Eye (tissue), 1 donor: ENCODE results near the gene EN2.
A peak's percentile ranks its signal among the peaks of the same experiment; 100 is the strongest.

Experiments
- DNase-seq: peaks from one replicate; pipeline ENCODE4 v3.0.0-alpha.2; 2015

The EN2 gene

DNA sequence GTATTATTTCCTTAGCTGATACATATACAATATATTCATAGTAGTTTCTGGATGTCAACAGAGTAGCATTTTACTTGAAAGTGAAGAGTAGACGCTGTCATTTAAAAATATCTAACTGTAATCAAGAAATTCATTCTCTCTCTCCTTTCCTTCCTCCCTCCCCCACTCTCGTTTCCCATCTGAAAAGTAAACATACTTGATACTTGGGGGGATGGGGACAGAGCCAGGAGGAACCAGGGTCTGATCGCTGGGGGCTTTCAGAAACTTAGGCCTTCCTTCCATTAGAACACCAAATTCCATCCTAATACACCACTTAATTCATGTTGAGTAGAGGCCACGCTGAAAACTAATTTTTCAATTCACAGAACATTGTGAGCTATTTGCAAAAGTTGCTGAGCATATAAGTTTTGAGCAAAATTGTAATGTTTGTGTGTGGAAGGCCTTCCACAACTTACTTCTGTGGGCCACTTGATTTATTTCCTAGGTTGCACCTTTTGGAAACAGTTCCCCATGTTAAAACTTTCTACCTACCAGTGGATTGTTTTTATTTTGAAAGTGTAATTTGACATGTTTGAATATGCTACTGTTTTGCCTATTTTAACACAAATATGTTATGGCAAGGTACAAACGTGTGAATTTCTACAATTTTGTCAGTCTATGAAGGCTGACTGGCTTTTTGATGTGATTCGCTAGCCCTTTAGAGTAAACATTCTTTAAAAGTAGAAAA is 53.2 kb downstream of the EN2 start:
- DNase-seq = peak; percentile 54

DNA sequence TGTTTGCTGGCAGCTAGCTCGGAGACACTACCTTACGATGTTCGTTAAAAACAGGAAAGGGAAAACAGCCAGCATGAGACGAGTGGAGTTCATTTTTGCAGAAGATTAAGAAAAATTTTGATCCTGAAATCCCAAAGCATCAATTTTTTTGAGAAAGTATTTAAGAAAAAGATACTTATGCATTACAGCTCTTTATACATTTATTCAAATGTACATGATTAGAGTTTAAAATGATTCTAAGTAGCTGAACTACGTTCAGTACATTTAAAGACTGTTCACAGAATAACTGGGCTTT is 53.7 kb downstream of the EN2 start:
- DNase-seq = no peak

DNA sequence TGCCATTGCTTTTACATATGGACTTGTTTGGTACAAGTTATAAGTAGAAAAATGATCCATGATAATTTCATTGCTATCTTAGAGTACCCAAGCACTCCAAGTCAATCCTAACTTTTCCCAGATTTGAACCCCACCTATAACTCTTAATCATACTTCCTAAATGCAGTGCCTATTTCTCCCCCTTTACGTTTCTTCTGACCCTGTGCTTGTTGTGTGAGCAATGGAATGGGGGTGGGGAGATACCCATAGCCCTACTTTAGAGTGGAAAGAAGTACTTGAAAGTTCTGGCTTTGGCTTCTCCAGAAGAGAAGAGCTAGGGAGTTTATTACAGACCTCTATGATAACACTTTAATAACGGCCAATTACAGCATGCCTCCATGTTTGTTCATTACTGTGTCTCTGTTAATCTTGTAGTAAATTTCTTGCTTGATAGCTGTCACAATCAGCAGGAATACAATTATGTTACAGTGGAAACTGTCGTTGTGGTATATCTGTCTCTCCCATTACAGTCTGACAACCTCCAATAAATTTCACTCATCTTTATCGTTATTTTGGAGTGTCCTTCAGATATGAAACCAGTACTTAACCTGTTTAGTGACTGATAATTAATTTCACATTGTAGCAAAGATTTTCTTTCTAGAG is 54.4 kb downstream of the EN2 start:
- peak; percentile 41 for DNase-seq

DNA sequence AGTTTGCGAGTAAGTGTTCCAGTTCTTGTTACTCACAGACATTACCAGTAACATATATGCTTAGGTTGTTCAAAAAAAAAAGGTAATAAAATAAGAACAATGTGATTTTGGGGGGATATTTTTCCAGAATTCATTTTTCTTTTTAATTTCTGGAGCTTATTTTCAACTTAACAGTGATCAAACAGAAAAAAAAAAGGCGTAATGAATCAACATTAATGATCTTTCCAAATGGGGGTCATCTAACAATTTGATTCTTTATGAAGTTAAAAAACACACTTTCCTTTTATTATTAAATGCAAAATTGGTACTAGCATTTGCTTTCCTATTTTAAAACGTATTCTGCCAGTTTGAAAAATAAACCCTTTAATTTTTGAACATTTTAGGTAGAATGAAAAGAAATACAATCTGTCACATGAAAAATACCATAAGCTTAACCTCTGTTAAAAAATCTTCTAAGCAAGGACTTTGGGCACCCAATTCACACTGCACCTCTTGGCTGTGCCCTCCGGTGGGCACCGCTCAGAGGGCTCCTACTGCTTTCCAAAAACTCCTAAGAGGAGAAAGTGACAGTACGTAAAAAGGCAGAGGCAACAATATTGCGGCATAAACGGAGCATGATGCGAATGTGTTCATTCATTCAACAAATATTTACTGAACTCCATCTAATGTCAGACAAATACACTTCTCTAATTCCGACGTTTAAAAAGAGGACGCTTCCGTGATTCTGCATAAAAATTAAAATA is 55.8 kb downstream of the EN2 start:
- no peak for DNase-seq

DNA sequence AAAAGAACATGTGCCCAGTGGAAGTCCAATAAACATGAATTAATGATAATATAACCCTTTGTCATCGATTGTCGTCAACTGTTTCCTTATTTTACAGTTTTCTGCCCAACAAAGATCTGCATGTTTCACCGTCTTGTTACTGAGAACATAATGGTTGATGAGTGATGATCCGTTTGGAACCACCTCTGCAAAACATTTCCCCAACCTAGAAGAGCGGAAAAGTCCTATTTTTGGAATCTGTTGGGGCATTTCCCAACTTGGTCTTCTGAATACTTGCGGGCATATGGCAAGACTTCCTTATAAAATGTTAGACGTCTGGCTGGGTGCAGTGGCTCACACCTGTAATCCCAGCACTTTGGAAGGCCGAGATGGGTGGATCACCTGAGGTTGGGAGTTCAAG is 56.4 kb downstream of the EN2 start:
- DNase-seq = no peak
